HepG2 (cell line): ENCODE measurements around the gene SH3GL2. TPM values are rescaled to one million over a fixed set of nuclear protein-coding genes. Genes with fewer than 3 reads are reported as not detected.

Experiments
- ATAC-seq: fragments of 200-7000 bp; cut with Tn5 transposase; 3 replicates; pipeline ENCODE4 v1.9.1; 2020; ENCODE audit warnings: mild to moderate bottlenecking, moderate library complexity
- BruUV-seq: library from RNA; stranded (reverse); fragments of 400-500 nt; replicated peaks from 2 replicates; lab custom pipeline; 2021; lab: Mats Ljungman, UMichigan
- CTCF ChIA-PET: fragments of 300-600 bp; formaldehyde crosslinking; extraction: SDS; loops from one replicate; lab custom pipeline; 2021; ENCODE audit warnings: low total read pairs, inconsistent platforms, low intra/inter-chr PET ratio; lab: Yijun Ruan, JAX
- POLR2A ChIA-PET: fragments of 350-600 bp; sonication (Branson Sonifier 250); formaldehyde crosslinking; loops from one replicate; lab custom pipeline; 2020; ENCODE audit warnings: antibody characterized with exemption, inconsistent platforms; lab: Yijun Ruan, JAX
- DNase-seq: peaks from one replicate; pipeline ENCODE4 v3.0.0-alpha.2; 2015; ENCODE audit warnings: low spot score
- FAIRE-seq: peaks from 3 replicates; lab custom pipeline; 2011; peaks lifted over from hg19 to GRCh38; lab: Jason Lieb, UNC
- H2AFZ ChIP-seq: one replicate; pipeline ENCODE4 v1.6.1; 2011; ENCODE audit warnings: low read length, inconsistent platforms
- H3K27ac ChIP-seq: fragments of 300-600 bp; 3 replicates; pipeline ENCODE4 v1.8.0; 2011; ENCODE audit warnings: mixed run types, mild to moderate bottlenecking, mixed read lengths, low read length, inconsistent platforms; ENCODE audit not compliant: insufficient read depth; ENCODE audit errors: extremely low read length
- H3K27me3 ChIP-seq, 2 experiments: fragments of 200-600 bp in 1 of 2; 2 replicates in 1 of 2; 3 replicates in 1 of 2; pipeline versions ENCODE4 v1.6.0 to v1.8.0; 2011; ENCODE audit warnings: low read length in 2 of 2, mild to moderate bottlenecking in 2 of 2, moderate library complexity in 2 of 2, inconsistent platforms in 1 of 2; ENCODE audit not compliant: insufficient read depth in 2 of 2, control insufficient read depth in 1 of 2
- H3K36me3 ChIP-seq, 2 experiments: fragments of 200-600 bp in 1 of 2; replicated peaks in 1 of 2; 2 replicates in 1 of 2; 3 replicates in 1 of 2; pipeline versions ENCODE4 v1.5.1 to v1.8.0; 2011; ENCODE audit warnings: low read length in 2 of 2, inconsistent platforms in 1 of 2; ENCODE audit not compliant: insufficient read depth in 2 of 2, control insufficient read depth in 1 of 2
- H3K4me1 ChIP-seq: 2 replicates; pipeline ENCODE4 v1.5.1; 2012; ENCODE audit warnings: low read length, inconsistent platforms; ENCODE audit not compliant: insufficient read depth
- H3K4me2 ChIP-seq: 2 replicates; pipeline ENCODE4 v1.6.0; 2011; ENCODE audit warnings: low read depth, low read length, inconsistent platforms
- H3K4me3 ChIP-seq, 3 experiments: fragments of 200-600 bp in 1 of 3; sonication (generic), shearing (Covaris generic) in 1 of 3; replicated peaks in 1 of 3; 2 replicates each; pipeline ENCODE4 v1.5.1; 2011 to 2016; ENCODE audit warnings: low read length in 3 of 3, inconsistent platforms in 2 of 3, low read depth in 2 of 3, mild to moderate bottlenecking in 2 of 3, control low read depth in 1 of 3, mixed read lengths in 1 of 3; ENCODE audit not compliant: insufficient read depth in 1 of 3
- H3K79me2 ChIP-seq: one replicate; pipeline ENCODE4 v1.6.1; 2011; ENCODE audit warnings: low read length, inconsistent platforms; ENCODE audit not compliant: insufficient read depth
- H3K9ac ChIP-seq: 2 replicates; pipeline ENCODE4 v1.6.0; 2011; ENCODE audit warnings: mild to moderate bottlenecking, low read depth, low read length, inconsistent platforms; ENCODE audit not compliant: insufficient read depth
- H3K9me3 ChIP-seq: 2 replicates; pipeline ENCODE4 v1.5.1; 2012; ENCODE audit warnings: mild to moderate bottlenecking, low read length
- H4K20me1 ChIP-seq: 2 replicates; pipeline ENCODE4 v1.6.0; 2011; ENCODE audit warnings: inconsistent platforms, mild to moderate bottlenecking, low read length, moderate library complexity; ENCODE audit not compliant: insufficient read depth
- CSRNP2 ChIP-seq: sonication (generic); formaldehyde crosslinking; conservative IDR thresholded peaks from 2 replicates; pipeline ENCODE4 v1.8.0; 2022; ENCODE audit warnings: low read depth, missing genetic modification reagents
- EED ChIP-seq: sonication (generic); formaldehyde crosslinking; IDR thresholded peaks from 2 replicates; pipeline ENCODE4 v1.5.0; 2020; ENCODE audit warnings: mild to moderate bottlenecking, missing genetic modification reagents
- FOXA1 ChIP-seq, 2 experiments: fragments of 450-650 bp in 1 of 2; sonication (generic) in 1 of 2; formaldehyde crosslinking in 1 of 2; IDR thresholded peaks; 2 replicates each; pipeline versions ENCODE4 v1.4.0 to v1.6.1; 2016 to 2020; ENCODE audit warnings: missing genetic modification reagents in 1 of 2
- HCFC1 ChIP-seq: fragments of 150-350 bp; IDR thresholded peaks from 2 replicates; pipeline ENCODE4 v1.6.1; 2014; ENCODE audit warnings: low read depth, low read length
- KDM5A ChIP-seq: fragments of 200-600 bp; sonication (generic); IDR thresholded peaks from 2 replicates; pipeline ENCODE4 v1.7.0; 2018; ENCODE audit warnings: antibody characterized with exemption, mild to moderate bottlenecking, low read length, borderline replicate concordance
- KLF11 ChIP-seq: IDR thresholded peaks from 2 replicates; pipeline ENCODE4 v1.6.1; 2016; ENCODE audit warnings: missing compliant biosample characterization
- KLF9 ChIP-seq: IDR thresholded peaks from 2 replicates; pipeline ENCODE4 v1.6.1; 2016; ENCODE audit warnings: low read depth
- MAX ChIP-seq: IDR thresholded peaks from 2 replicates; pipeline ENCODE4 v1.6.1; 2012; ENCODE audit warnings: inconsistent platforms
- MNT ChIP-seq: fragments of 450-650 bp; IDR thresholded peaks from 2 replicates; pipeline ENCODE4 v1.6.1; 2016
- NCOA2 ChIP-seq: sonication (generic); formaldehyde crosslinking; IDR thresholded peaks from 2 replicates; pipeline ENCODE4 v1.8.0; 2022; ENCODE audit warnings: inconsistent platforms
- PPARG ChIP-seq: conservative IDR thresholded peaks from 2 replicates; pipeline ENCODE4 v1.6.1; 2016; ENCODE audit warnings: missing biosample characterization, missing genetic modification reagents
- RORA ChIP-seq: sonication (generic); formaldehyde crosslinking; IDR thresholded peaks from 2 replicates; pipeline ENCODE4 v1.5.0; 2020; ENCODE audit warnings: mild to moderate bottlenecking, missing genetic modification reagents, moderate library complexity
- SMAD1 ChIP-seq: sonication (generic); formaldehyde crosslinking; IDR thresholded peaks from 2 replicates; pipeline ENCODE4 v1.4.0; 2020; ENCODE audit warnings: missing genetic modification reagents, low read depth, mild to moderate bottlenecking, borderline replicate concordance
- ZNF12 ChIP-seq: sonication (generic); formaldehyde crosslinking; IDR thresholded peaks from 2 replicates; pipeline ENCODE4 v1.5.0; 2020; ENCODE audit warnings: missing genetic modification reagents
- ZNF580 ChIP-seq: IDR thresholded peaks from 2 replicates; pipeline ENCODE4 v1.6.1; 2016; ENCODE audit warnings: low read depth, borderline replicate concordance
- ZNF768 ChIP-seq: sonication (generic); formaldehyde crosslinking; IDR thresholded peaks from 2 replicates; pipeline ENCODE4 v1.4.0; 2020; ENCODE audit warnings: missing genetic modification reagents
- WGBS: methylation state at CpG from one replicate; pipeline ENCODE4 v1.1.6; 2017; ENCODE audit warnings: low lambda C conversion rate; 5-methylcytosine and 5-hydroxymethylcytosine counted together
- in situ Hi-C: cut with HindIII; loops from 2 replicates; pipeline ENCODE4 v1.10.0; 2017; ENCODE audit warnings: low pct_unique_long_range_greater_than_20kb; ENCODE audit not compliant: extremely low pct_ligation_motif_present
- intact Hi-C: fragments of 100-400 bp; cut with micrococcal nuclease; formaldehyde crosslinking; loops from one replicate; pipeline ENCODE4 v1.10.0; 2022; ENCODE audit not compliant: unreplicated experiment
- polyA plus RNA-seq, 8 experiments: library from polyadenylated mRNA; depleted of rRNA in 3 of 8; stranded (reverse) in 7 of 8; unstranded in 1 of 8; fragments of >200 nt; fragmentation: Illumina TruSeq in 4 of 8; extraction: Trizol in 4 of 8; gene quantifications; 2 replicates each; pipeline versions ENCODE4 v1.2.1 to v1.2.3, GENCODE V29; 2011 to 2016; ENCODE audit warnings: low read depth in 4 of 8, missing spikeins in 1 of 8, mixed read lengths in 1 of 8; ENCODE audit not compliant: insufficient read depth in 1 of 8
- total RNA-seq, 5 experiments: library from RNA; depleted of rRNA; stranded (reverse); fragments of >200 nt; fragmentation: Illumina TruSeq; extraction: Trizol; gene quantifications; 2 replicates each; pipeline ENCODE4 v1.2.3, GENCODE V29; 2016; ENCODE audit warnings: low read depth in 1 of 5

SH3GL2 gene
- total and polyA plus RNA-seq, 2 of the 13 experiments (the other 11 are each of a cell fraction or from before 2014, with no cell fraction given), result 0.04 TPM; not detected in 1

- no peak for FAIRE-seq
- POLR2A ChIA-PET, result no interaction called here
These were observed 22.6 kb upstream of the SH3GL2 start for GRCh38 chr9:17556255-17556654.

GRCh38 chr9:17556935-17557334 is 21.9 kb upstream of the SH3GL2 start:
- 5% methylated on average over 2 of the region's 2 CpGs for WGBS
- no peaks in the 10 kb centered on the region for H3K9me3 ChIP-seq
- in situ Hi-C loops (no loop called here), intact Hi-C loops (no loop called here)
- no peaks in the 10 kb centered on the region for H3K79me2 ChIP-seq
- DNase-seq (no peak), ATAC-seq (no peak), FAIRE-seq (no peak)
- ChIA-PET POLR2A (no interaction called here), CTCF (no interaction called here)
- H4K20me1 ChIP-seq, result no peaks in the 10 kb centered on the region
- no peaks in the 10 kb centered on the region for H3K27me3 ChIP-seq
- no peak overlapping the region for H3K4me3 ChIP-seq
- BruUV-seq, result no TSS peak
- no peak overlapping the region for H3K4me2 ChIP-seq
- no peak overlapping the region for H3K27ac ChIP-seq
- no peak overlapping the region for H3K9ac ChIP-seq
- H3K36me3 ChIP-seq, result no peaks in the 10 kb centered on the region
- no peak overlapping the region for H2AFZ ChIP-seq
- H3K4me1 ChIP-seq, result no peaks in the 10 kb centered on the region
- TF ChIP-seq FOXA1 (IDR thresholded peaks at IDR 0.05), result no peak
- TF ChIP-seq FOXA1 (CRISPR knock-in tag; IDR thresholded peaks at IDR 0.05), result no peak
- TF ChIP-seq ZNF768 (CRISPR knock-in tag), result no peak
- no peak for TF ChIP-seq ZNF580 (CRISPR knock-in tag)
- TF ChIP-seq KLF9 (CRISPR knock-in tag), result no peak
- TF ChIP-seq KLF11 (CRISPR knock-in tag), result no peak
- TF ChIP-seq SMAD1 (CRISPR knock-in tag), result no peak
- TF ChIP-seq PPARG (CRISPR knock-in tag), result no peak
- no peak for TF ChIP-seq EED (CRISPR knock-in tag)
- TF ChIP-seq KDM5A, result no peak
- TF ChIP-seq RORA, result no peak
- no peak for TF ChIP-seq NCOA2
- TF ChIP-seq ZNF12 (CRISPR knock-in tag), result no peak
- no peak for TF ChIP-seq MAX
- no peak for TF ChIP-seq CSRNP2 (CRISPR knock-in tag)

More at GRCh38 chr9:17556255-17556654, 22.6 kb upstream of the SH3GL2 start:
- no peak overlapping the region for H3K27ac ChIP-seq
- no peaks in the 10 kb centered on the region for H3K4me1 ChIP-seq
- BruUV-seq, result no TSS peak
- H3K36me3 ChIP-seq, result no peaks in the 10 kb centered on the region
- no peak overlapping the region for H3K4me2 ChIP-seq
- no peaks in the 10 kb centered on the region for H3K27me3 ChIP-seq
- H3K79me2 ChIP-seq, result no peaks in the 10 kb centered on the region
- no peak overlapping the region for H3K4me3 ChIP-seq
- CTCF ChIA-PET, result no interaction called here
- TF ChIP-seq MNT (peak; percentile 38; the same call in 1 of the 2 replicates), HCFC1 (no peak)
- intact Hi-C loops, result no loop called here
- DNase-seq (no peak), ATAC-seq (no peak)
- 5% methylated on average over 8 of the region's 8 CpGs for WGBS
- in situ Hi-C loops, result no loop called here
- H2AFZ ChIP-seq, result no peak overlapping the region
- H3K9ac ChIP-seq, result no peak overlapping the region
- no peaks in the 10 kb centered on the region for H4K20me1 ChIP-seq
- H3K9me3 ChIP-seq, result no peaks in the 10 kb centered on the region
